ENCODE measurements around the gene ABCF2. TPM values are rescaled to one million over a fixed set of nuclear protein-coding genes. Genes with fewer than 3 reads are reported as not detected.

ABCF2 gene
- total RNA-seq, 1 donor from 2014 or later, result 23.9 TPM

DNA sequence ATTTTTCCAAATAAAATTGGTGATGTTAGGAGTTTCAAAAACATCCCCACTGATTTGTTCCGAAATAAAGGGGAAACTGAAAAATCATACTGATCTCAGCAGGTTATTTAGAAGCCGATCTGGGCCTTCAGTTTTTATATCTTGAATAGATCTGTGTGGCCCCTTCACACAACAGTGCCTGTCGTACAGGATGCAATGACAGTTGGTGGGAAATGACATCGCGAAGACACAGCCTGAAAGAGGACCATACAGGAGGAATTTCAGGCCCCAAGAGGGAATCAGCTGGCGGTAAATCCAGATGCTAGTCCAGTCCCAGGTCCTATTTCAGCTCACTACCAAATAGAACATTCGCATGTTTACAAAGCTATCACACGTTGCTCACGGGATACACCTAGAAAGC lies 19.7 kb downstream of the ABCF2 start:
- ATAC-seq (ENCODE audit: poor library complexity), result no peak
- intact Hi-C loops (cut with DNase I), result no loop called here
- DNase-seq, result no peak

- ATAC-seq (ENCODE audit: poor library complexity) (no peak), DNase-seq (no peak)
- intact Hi-C loops (cut with DNase I), result no loop called here
Observed at GRCh38 chr7:151206914-151207313, 20.1 kb downstream of the ABCF2 start.

DNA sequence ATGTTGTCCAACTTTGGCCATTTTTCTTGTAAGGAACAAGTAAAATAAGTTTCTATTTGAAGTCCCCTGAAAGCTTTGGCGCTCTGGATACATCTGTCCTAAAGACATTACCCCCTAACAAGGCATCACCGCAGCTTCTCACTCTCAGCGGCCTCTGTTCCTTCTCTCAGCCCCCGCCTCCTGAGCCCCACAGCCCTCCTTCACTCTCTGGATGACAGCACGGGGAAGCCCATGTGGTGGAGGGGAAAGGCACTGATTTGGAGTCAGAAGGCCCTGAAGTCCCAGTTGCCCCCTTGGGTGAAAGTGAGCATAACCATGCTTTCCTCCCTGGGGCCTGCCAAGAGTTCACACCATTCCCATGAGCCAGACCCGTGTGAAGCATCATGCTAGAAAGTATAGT lies 21.3 kb downstream of the ABCF2 start:
- no peak for ATAC-seq (ENCODE audit: poor library complexity)
- intact Hi-C loops (cut with DNase I), result no loop called here
- no peak for DNase-seq

DNA sequence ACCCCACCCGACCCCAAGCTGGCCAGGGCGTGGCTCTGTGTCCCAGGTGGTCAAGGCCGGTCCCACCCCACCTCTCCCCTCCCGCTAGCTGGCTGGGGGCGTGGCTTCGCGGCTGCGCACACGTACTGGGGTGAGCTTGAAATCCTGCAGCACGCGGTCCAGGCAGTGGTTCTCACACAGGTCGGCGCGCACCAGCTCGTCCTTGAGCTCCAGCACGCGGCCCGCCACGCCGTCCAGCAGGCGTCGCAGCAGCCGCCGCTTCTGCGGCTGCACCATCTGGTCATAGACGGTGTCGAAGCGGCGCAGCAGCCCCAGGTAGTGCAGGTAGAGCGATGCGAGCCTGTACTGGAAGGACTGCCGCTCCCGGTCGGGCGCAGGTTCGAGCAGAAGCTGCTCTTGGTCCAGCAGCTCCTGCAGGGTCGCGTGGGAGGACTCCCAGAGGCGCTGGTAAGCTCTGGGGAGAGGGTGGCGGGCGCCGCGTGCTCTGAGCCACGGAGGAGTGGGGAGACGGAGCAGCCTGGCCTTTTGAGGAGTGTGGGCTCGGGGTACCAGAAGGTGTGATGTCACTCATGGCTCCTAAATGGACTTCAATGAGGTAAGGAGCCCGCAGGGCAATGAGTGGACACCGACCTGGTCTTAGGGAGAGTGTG lies 22.5 kb downstream of the ABCF2 start:
- no peak for ATAC-seq (ENCODE audit: poor library complexity)
- DNase-seq, result no peak
- intact Hi-C loops (cut with DNase I), result no loop called here

GRCh38 chr7:151202836-151203235 lies 24.2 kb downstream of the ABCF2 start:
- ATAC-seq (ENCODE audit: poor library complexity), result no peak
- intact Hi-C loops (cut with DNase I), result no loop called here
- no peak for DNase-seq

- no peak for DNase-seq
- no peak for ATAC-seq (ENCODE audit: poor library complexity)
- intact Hi-C loops (cut with DNase I), result no loop called here
Observed at GRCh38 chr7:151201751-151202150, 25.3 kb downstream of the ABCF2 start.

GRCh38 chr7:151201344-151201743 lies 25.7 kb downstream of the ABCF2 start:
- no peak for DNase-seq
- intact Hi-C loops (cut with DNase I), result no loop called here
- ATAC-seq (ENCODE audit: poor library complexity), result no peak

GRCh38 chr7:151198945-151199848 lies 27.8 kb downstream of the ABCF2 start:
- intact Hi-C loops (cut with DNase I), result no loop called here
- ATAC-seq (ENCODE audit: poor library complexity), result no peak
- no peak for DNase-seq

DNA sequence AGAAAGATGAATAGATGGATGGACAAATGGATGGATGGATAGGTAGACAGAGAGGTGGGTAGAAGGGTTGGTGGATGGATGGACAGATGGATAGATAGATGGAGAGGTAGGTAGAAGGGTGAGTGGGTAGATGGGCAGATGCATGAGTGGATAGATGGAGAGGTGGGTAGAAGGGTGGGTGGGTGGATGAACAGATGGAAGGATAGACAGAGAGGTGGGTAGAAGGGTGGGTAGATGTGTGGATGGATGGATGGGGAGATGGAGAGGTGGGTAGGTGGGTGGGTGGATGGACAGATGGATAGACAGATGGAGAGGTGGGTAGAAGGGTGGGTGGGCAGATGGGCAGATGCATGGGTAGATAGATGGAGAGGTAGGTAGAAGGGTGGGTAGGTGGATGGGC lies 29.1 kb downstream of the ABCF2 start:
- DNase-seq (no peak), ATAC-seq (ENCODE audit: poor library complexity) (no peak)
- intact Hi-C loops (cut with DNase I), result no loop called here

GRCh38 chr7:151195616-151196450 lies 31.2 kb downstream of the ABCF2 start:
- intact Hi-C loops (cut with DNase I), result no loop called here
- DNase-seq (no peak), ATAC-seq (ENCODE audit: poor library complexity) (no peak)

DNA sequence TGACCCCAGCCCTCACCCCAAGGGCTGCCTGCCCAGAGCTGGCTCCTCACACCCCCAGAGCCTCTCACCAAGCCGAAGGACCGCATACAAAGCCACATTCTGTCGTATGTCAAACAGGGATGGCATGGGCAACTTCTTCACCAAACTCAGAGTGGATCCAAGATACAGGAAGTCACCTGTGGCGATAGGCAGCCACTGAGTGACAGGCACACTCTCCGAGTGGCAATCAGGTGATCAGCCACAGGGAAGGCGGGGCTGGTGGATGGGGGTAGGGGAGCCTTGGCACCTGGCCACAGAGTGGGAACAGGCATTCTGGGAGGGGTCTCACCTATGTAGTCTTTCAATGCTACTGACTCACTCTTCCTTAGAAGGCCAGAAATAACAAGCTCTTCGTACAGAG lies 32.8 kb downstream of the ABCF2 start:
- intact Hi-C loops (cut with DNase I), result no loop called here

DNA sequence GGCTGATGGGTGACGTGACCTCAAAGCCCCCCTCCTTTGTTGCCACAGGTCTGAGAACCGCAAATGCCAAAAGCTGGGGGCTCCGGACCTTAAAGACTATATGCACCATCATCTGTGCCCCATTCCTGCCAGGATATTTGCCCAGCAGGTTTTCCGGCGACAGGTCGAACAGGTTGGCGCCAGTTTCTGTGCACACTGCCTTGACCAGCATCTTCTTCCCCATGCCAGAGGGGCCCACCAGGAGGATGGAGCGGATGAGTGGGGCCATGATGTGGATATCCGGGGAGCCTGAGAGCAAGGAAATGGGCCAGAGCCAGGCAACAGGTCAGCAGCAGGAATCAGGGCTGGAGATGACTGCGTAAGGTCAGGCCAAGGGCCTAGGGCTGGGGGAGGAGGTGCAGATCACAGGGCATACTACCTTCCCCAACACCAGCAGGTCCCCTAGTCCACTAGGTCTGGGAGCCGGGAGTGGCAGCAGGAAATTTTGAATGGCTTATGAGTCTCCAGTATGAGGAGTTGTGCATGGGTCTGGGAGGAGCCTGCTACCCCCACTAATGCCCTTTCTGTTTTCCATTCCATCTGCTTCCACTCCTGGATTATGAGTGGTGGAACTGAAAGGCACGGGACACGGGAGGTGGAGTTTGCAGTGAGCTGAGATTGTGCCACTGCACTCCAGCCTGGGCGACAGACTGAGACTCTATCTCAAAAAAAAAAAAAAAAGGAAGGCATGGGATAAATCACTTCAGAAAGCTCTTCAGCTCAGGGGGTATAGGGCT lies 33.6 kb downstream of the ABCF2 start:
- intact Hi-C loops (cut with DNase I), result no loop called here

More for the DNA sequence above, 32.8 kb downstream of the ABCF2 start:
- ATAC-seq (ENCODE audit: poor library complexity) (no peak), DNase-seq (no peak)

DNA sequence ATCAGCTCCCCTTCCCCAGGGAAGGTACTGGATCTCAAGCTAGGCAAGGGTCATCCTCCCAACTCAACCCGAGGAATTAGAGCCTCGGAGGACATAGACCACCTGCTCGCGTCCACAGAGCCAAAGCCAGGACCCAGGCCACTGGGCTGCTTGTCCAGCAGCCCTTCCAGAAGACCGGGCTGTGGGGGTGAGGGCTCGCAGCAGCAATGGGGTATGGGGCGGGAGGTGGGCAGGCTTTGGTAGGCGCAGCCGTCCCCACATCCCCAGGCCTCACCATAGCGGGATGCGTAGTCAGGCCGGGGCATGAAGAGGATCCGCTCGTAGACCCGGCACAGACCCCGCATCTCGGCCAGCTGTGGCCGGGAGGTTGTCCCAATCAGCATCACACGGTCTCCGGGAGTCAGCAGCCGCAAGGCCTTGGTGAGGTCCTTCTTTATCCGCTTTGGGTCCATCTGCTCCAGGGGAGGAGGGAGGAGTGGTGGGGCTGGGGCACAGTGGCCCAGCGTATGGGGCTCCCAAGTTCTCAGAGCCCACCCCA lies 34.9 kb downstream of the ABCF2 start:
- intact Hi-C loops (cut with DNase I), result no loop called here
- no peak for DNase-seq

More for the DNA sequence above, 33.6 kb downstream of the ABCF2 start:
- no peak for DNase-seq
- no peak for ATAC-seq (ENCODE audit: poor library complexity)

GRCh38 chr7:151191544-151191943 lies 35.5 kb downstream of the ABCF2 start:
- ATAC-seq (ENCODE audit: poor library complexity) (no peak), DNase-seq (no peak)
- intact Hi-C loops (cut with DNase I), result no loop called here

More for the DNA sequence above, 34.9 kb downstream of the ABCF2 start:
- no peak for ATAC-seq (ENCODE audit: poor library complexity)

DNA sequence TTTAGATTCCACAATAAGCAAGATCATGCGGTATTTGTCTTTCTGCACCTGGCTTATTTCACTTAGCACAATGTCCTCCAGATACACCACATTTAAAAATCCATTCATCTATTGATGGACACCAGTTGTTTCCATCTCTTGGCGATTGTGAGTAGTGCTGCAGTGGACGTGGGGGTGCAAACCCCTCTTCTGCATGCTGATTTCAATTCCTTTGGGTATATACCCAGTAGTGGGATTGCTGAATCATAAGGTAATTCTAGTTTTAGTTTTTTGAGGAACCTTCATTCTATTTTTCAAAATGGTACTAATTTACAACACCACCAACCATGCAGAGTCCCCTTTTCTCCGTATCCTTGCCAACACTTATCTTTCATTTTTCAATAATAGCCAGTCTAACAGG lies 38.0 kb downstream of the ABCF2 start:
- DNase-seq (no peak), ATAC-seq (ENCODE audit: poor library complexity) (no peak)
- intact Hi-C loops (cut with DNase I), result no loop called here

DNA sequence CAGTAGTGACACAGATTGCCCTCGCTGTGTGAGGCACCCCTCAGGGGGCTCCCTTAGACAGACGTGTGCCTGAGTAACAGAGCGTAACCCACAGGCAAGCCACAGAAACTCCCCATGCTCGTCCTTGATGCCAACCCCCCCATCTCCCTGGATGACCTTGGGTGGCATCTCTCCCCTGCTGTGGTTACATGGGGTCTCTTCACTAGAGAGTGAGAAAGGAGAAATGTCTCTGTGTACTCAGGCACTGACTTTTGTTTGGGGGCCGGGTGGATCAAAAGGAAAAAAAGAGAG lies 38.8 kb downstream of the ABCF2 start:
- DNase-seq (no peak), ATAC-seq (ENCODE audit: poor library complexity) (no peak)
- intact Hi-C loops (cut with DNase I), result no loop called here

DNA sequence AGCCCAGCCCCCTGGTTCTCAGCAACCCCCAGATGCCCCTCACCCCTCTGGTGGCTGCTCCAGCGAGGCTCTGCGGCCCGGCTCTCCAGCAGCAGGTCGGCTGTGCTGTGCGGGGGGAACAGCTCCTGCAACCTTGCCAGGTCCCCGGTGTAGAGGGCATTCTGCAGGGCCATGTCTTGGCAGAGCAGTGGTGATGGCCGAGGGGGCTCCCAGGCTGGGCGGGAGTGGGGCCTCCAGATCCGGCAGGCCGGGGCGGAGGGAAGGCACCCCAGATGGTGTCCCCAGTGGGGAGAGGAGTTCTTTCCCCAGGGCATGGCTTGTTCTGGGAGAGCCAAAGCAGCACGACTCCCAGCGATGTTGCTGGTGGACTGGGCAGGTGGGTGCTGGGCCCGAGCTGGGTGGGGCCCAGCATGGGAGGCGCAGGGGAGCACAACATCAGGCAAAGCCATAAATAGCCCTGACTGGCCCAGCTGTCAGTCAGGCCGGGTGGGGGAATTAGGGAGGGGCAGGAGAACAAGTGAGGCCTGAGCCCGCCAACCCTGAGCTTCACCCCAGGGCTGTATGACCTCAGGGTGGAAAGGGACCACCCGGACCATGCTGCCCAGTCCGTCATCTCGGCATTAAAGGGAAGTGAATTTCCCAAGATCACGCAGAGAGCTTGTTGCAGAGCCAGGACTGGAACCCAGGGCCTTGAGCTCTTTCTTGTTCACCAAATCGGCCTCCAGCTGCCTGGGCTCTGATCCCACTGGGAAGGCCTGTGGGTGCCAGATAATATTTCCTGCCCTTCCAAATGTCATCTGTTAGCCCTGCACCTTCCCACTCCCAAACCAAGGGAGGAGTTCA lies 39.4 kb downstream of the ABCF2 start:
- DNase-seq (peak; percentile 74), ATAC-seq (ENCODE audit: poor library complexity) (peak; percentile 90)
- intact Hi-C loops (cut with DNase I), result no loop called here
